Bone marrow (tissue), 2 donors: Measurements from ENCODE around the gene TMEM184A.

Experiments
- DNase-seq, 2 donors: peaks; one replicate each; lab custom pipeline; 2025; lab: John Stamatoyannopoulos, UW

The TMEM184A gene

GRCh38 chr7:1555813-1556543, at the start of gene TMEM184A:
TSS of gene TMEM184A (minus strand) at chr7:1556205. CDS start at chr7:1555484, 721 bp downstream.
- DNase-seq: no peak

- no peak for DNase-seq
Observed at GRCh38 chr7:1604383-1604782, 48.4 kb upstream of the TMEM184A start.

GRCh38 chr7:1603346-1604225, 47.6 kb upstream of the TMEM184A start:
- no peak for DNase-seq

GRCh38 chr7:1602386-1602785, 46.4 kb upstream of the TMEM184A start:
- no peak for DNase-seq

- DNase-seq: no peak
Observed at GRCh38 chr7:1601956-1602355, 46.0 kb upstream of the TMEM184A start.

GRCh38 chr7:1599640-1600395, 43.8 kb upstream of the TMEM184A start:
- no peak for DNase-seq

GRCh38 chr7:1598961-1599639, 43.1 kb upstream of the TMEM184A start:
- DNase-seq: no peak

- no peak for DNase-seq
Observed at GRCh38 chr7:1598286-1598685, 42.3 kb upstream of the TMEM184A start.

- no peak for DNase-seq
Observed at GRCh38 chr7:1597791-1598190, 41.8 kb upstream of the TMEM184A start.

- DNase-seq: no peak
Observed at GRCh38 chr7:1597066-1597760, 41.2 kb upstream of the TMEM184A start.

- DNase-seq: no peak
Observed at GRCh38 chr7:1596181-1597043, 40.4 kb upstream of the TMEM184A start.

GRCh38 chr7:1595636-1596035, 39.6 kb upstream of the TMEM184A start:
- no peak for DNase-seq

GRCh38 chr7:1595027-1595426, 39.0 kb upstream of the TMEM184A start:
- no peak for DNase-seq

- no peak for DNase-seq
Observed at GRCh38 chr7:1593904-1594421, 38.0 kb upstream of the TMEM184A start.

GRCh38 chr7:1593091-1593866, 37.3 kb upstream of the TMEM184A start:
- no peak for DNase-seq

GRCh38 chr7:1592299-1592871, 36.4 kb upstream of the TMEM184A start:
- DNase-seq: no peak

GRCh38 chr7:1591876-1592275, 35.9 kb upstream of the TMEM184A start:
- no peak for DNase-seq

- no peak for DNase-seq
Observed at GRCh38 chr7:1591396-1591795, 35.4 kb upstream of the TMEM184A start.

- DNase-seq: no peak
Observed at GRCh38 chr7:1590887-1591286, 34.9 kb upstream of the TMEM184A start.
